Stimulated activated CD4-positive, alpha-beta T cell treated with anti-CD3 and anti-CD28 coated beads, Interleukin-12 subunit alpha, Interleukin-12 subunit beta, amount 100 ng/mL, for 48 hours (primary cell): ENCODE data around the gene VWA2.

Experiments
- DNase-seq, 3 donors: peaks; one replicate each; pipeline ENCODE4 v3.0.0-alpha.2; 2020; ENCODE audit warnings: low read depth in 2 of 3, low spot score in 1 of 3

VWA2 gene

GRCh38 chr10:114276066-114276465 lies 37.0 kb downstream of the VWA2 start:
- no peak for DNase-seq

- DNase-seq, result no peak
Measured at GRCh38 chr10:114276671-114277070, 37.6 kb downstream of the VWA2 start.

- no peak for DNase-seq
Measured at GRCh38 chr10:114278140-114278883, 39.3 kb downstream of the VWA2 start.

GRCh38 chr10:114278884-114279191 lies 39.8 kb downstream of the VWA2 start:
- DNase-seq, result no peak

GRCh38 chr10:114279289-114279688 lies 40.2 kb downstream of the VWA2 start:
- no peak for DNase-seq

- DNase-seq, result no peak
Measured at GRCh38 chr10:114279901-114280644, 41.0 kb downstream of the VWA2 start.

GRCh38 chr10:114281006-114281405 lies 42.0 kb downstream of the VWA2 start:
- DNase-seq, result no peak

- DNase-seq, result no peak
Measured at GRCh38 chr10:114281461-114281860, 42.4 kb downstream of the VWA2 start.

- DNase-seq, result no peak
Measured at GRCh38 chr10:114282526-114282925, 43.5 kb downstream of the VWA2 start.

GRCh38 chr10:114283091-114283490 lies 44.0 kb downstream of the VWA2 start:
- DNase-seq, result no peak

- DNase-seq, result no peak
Measured at GRCh38 chr10:114283535-114284234, 44.6 kb downstream of the VWA2 start.

GRCh38 chr10:114284346-114285071 lies 45.5 kb downstream of the VWA2 start:
- DNase-seq, result no peak

- no peak for DNase-seq
Measured at GRCh38 chr10:114285961-114286441, 46.9 kb downstream of the VWA2 start.

GRCh38 chr10:114286921-114287320 lies 47.9 kb downstream of the VWA2 start:
- DNase-seq, result no peak

- DNase-seq, result no peak
Measured at GRCh38 chr10:114288424-114289095, 49.5 kb downstream of the VWA2 start.

- DNase-seq, result no peak
Measured at GRCh38 chr10:114289096-114289436, 50.0 kb downstream of the VWA2 start.

- DNase-seq, result no peak
Measured at GRCh38 chr10:114290038-114290437, 51.0 kb downstream of the VWA2 start.

- DNase-seq, result no peak
Measured at GRCh38 chr10:114291076-114291475, 52.0 kb downstream of the VWA2 start.

GRCh38 chr10:114291516-114291915 lies 52.5 kb downstream of the VWA2 start:
- no peak for DNase-seq

- no peak for DNase-seq
Measured at GRCh38 chr10:114293075-114293474, 54.0 kb downstream of the VWA2 start.

- no peak for DNase-seq
Measured at GRCh38 chr10:114294549-114294948, 55.5 kb downstream of the VWA2 start.
